Osteoblast (primary cell): ENCODE data around the gene PGC. TPM values are rescaled to one million over a fixed set of nuclear protein-coding genes. Genes with fewer than 3 reads are reported as not detected.

Experiments
- DNase-seq: peaks from one replicate; pipeline ENCODE4 v3.0.0; 2011; ENCODE audit warnings: low spot score, mixed read lengths; ENCODE audit not compliant: insufficient read length; ENCODE audit errors: missing footprints
- H2AFZ ChIP-seq: 2 replicates; pipeline ENCODE4 v1.6.0; 2011; ENCODE audit warnings: mild to moderate bottlenecking, low read length
- H3K27ac ChIP-seq: 2 replicates; pipeline ENCODE4 v1.5.1; 2011; ENCODE audit warnings: mild to moderate bottlenecking, low read depth, low read length, moderate library complexity
- H3K27me3 ChIP-seq: 2 replicates; pipeline ENCODE4 v1.6.0; 2012; ENCODE audit warnings: mild to moderate bottlenecking, control low read depth, inconsistent platforms, low read length, moderate library complexity; ENCODE audit not compliant: insufficient read depth
- H3K36me3 ChIP-seq: 2 replicates; pipeline ENCODE4 v1.5.1; 2011; ENCODE audit warnings: mild to moderate bottlenecking, low read length, control low read depth, moderate library complexity; ENCODE audit not compliant: insufficient read depth
- H3K4me1 ChIP-seq: 2 replicates; pipeline ENCODE4 v1.5.1; 2011; ENCODE audit warnings: mild to moderate bottlenecking, low read length, control low read depth, moderate library complexity; ENCODE audit not compliant: insufficient read depth
- H3K4me2 ChIP-seq: 2 replicates; pipeline ENCODE4 v1.6.0; 2011; ENCODE audit warnings: mild to moderate bottlenecking, low read length; ENCODE audit not compliant: insufficient read depth
- H3K4me3 ChIP-seq: fragments of 200-600 bp; sonication (generic); 3 replicates; pipeline ENCODE4 v1.5.1; 2012; ENCODE audit warnings: mild to moderate bottlenecking, low read length, inconsistent platforms; ENCODE audit not compliant: insufficient read depth
- H3K79me2 ChIP-seq: 2 replicates; pipeline ENCODE4 v1.6.0; 2012; ENCODE audit warnings: mild to moderate bottlenecking, low read length, control low read depth, inconsistent platforms; ENCODE audit not compliant: insufficient read depth
- H3K9me3 ChIP-seq: 2 replicates; pipeline ENCODE4 v1.5.1; 2011; ENCODE audit warnings: low read depth, low read length, control low read depth
- H4K20me1 ChIP-seq: 2 replicates; pipeline ENCODE4 v1.6.0; 2012; ENCODE audit warnings: mild to moderate bottlenecking, low read length, control low read depth; ENCODE audit not compliant: insufficient read depth
- total RNA-seq: library from RNA; depleted of rRNA; stranded (reverse); fragments of >200 nt; gene quantifications from 2 replicates; pipeline ENCODE4 v1.2.3, GENCODE V29; 2012
- TF ChIP-seq, protein P1 (sequence below): IDR thresholded peaks from 2 replicates; pipeline ENCODE4 v1.5.1; 2011; ENCODE audit warnings: mild to moderate bottlenecking, low read depth, low read length, moderate library complexity; ENCODE audit errors: extremely low read depth

PGC gene
- total RNA-seq, 1 donor: not detected

DNA sequence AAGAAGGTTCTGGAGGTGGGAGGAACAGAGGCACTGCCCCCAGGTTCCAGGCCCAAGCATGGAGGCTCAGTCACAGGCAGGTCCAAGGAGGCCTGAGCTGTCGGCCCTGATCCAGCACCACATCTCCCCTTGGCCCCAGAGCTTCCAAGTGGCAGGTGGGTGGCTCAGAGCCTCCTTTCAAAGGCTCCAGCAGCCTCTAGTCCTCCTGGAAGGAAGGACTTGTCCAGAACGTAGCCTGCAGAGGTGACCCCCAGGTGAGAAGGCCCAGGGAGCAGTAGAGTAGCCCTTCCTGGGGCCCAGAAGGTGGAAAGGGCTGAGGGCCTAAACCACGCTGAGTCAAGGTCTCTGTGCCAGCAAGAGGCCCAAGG is 19.5 kb downstream of the PGC start:
- Histone ChIP-seq H3K4me3 (no peak overlapping the region), H3K36me3 (no peaks in the 10 kb centered on the region), H4K20me1 (peaks cover 20% of the 10 kb centered on the region), H3K27ac (no peak overlapping the region), H3K27me3 (no peaks in the 10 kb centered on the region), H3K79me2 (peaks cover 57% of the 10 kb centered on the region), H3K4me2 (no peak overlapping the region), H3K4me1 (peaks cover 35% of the 10 kb centered on the region), H3K9me3 (no peaks in the 10 kb centered on the region), H2AFZ (no peak overlapping the region)
- no peak for DNase-seq
- TF ChIP-seq, protein P1, sequence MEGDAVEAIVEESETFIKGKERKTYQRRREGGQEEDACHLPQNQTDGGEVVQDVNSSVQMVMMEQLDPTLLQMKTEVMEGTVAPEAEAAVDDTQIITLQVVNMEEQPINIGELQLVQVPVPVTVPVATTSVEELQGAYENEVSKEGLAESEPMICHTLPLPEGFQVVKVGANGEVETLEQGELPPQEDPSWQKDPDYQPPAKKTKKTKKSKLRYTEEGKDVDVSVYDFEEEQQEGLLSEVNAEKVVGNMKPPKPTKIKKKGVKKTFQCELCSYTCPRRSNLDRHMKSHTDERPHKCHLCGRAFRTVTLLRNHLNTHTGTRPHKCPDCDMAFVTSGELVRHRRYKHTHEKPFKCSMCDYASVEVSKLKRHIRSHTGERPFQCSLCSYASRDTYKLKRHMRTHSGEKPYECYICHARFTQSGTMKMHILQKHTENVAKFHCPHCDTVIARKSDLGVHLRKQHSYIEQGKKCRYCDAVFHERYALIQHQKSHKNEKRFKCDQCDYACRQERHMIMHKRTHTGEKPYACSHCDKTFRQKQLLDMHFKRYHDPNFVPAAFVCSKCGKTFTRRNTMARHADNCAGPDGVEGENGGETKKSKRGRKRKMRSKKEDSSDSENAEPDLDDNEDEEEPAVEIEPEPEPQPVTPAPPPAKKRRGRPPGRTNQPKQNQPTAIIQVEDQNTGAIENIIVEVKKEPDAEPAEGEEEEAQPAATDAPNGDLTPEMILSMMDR: no peak

DNA sequence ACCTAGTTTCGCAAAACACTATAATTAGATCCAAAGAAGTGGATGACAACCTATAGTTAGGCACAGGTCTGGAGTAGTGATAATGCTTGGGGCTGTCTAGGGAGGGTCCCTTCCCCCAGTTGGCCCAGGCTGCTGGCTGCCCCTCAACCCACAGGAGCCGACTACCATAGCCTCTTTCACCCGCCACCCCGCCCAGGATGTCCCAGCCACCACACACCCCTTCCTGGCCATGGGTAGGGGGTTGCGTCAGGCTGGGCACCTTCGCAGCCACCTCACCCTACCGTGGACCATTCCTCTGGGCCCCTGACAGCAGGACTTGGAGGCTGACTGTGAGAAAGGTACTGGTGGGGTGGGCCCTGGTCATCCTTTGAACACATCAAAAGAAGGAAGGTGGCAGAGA is 20.3 kb downstream of the PGC start:
- Histone ChIP-seq H3K36me3 (no peaks in the 10 kb centered on the region), H4K20me1 (peaks cover 17% of the 10 kb centered on the region), H3K9me3 (no peaks in the 10 kb centered on the region), H3K4me3 (no peak overlapping the region), H3K4me2 (no peak overlapping the region), H2AFZ (no peak overlapping the region), H3K4me1 (peaks cover 32% of the 10 kb centered on the region), H3K27ac (no peak overlapping the region), H3K79me2 (peaks cover 53% of the 10 kb centered on the region), H3K27me3 (no peaks in the 10 kb centered on the region)
- no peak for DNase-seq
- TF ChIP-seq, protein P1: no peak

DNA sequence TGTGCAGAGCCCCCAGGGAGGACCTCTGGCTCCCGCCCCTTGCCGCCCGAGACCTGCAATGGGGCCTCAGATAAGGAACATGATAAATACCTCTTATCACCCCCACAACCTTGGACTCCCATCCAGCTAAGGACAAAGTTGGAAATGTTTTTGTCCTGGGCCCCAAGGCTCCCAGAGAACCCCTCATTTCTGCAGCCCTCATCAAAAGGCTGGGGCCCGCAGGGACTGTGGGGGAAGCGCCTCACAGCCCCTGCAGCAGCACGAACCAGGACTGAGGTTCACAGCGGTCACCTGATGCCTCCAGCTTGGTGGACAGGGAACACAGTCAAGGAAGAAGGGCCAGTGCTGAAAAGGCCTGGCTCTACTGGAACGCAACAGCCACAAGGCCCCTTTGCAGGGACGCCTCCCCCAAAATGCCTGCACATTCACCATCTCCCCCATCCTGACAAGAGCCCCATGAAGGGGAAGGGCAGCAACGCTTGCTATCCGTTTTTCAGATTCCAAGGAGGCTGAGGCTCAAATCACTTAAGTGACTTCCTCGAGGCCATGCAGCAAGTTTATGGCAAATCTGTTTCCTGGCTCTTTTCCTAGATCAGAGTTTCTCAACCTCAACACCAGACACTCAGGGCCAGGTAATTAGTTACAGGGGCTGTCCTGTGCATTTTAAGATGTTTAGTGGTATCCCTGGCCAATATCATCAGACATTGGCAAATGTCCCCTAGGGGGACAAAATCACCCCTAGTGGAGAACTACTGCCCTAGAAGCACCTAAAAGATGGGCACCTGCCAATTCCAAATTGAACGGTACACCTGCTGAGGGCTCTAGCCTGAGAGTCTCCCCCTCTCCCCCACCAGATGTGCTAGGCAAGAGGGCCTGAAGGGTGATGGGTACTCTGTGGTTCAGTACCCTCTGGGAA is 22.4 kb downstream of the PGC start:
- Histone ChIP-seq H3K9me3 (no peaks in the 10 kb centered on the region), H3K36me3 (no peaks in the 10 kb centered on the region), H3K27ac (no peak overlapping the region), H3K4me1 (peaks cover 21% of the 10 kb centered on the region), H3K27me3 (no peaks in the 10 kb centered on the region), H3K4me2 (no peak overlapping the region), H4K20me1 (peaks cover 9% of the 10 kb centered on the region), H3K79me2 (peaks cover 53% of the 10 kb centered on the region), H3K4me3 (no peak overlapping the region), H2AFZ (no peak overlapping the region)
- no peak for DNase-seq
- TF ChIP-seq, protein P1: no peak

DNA sequence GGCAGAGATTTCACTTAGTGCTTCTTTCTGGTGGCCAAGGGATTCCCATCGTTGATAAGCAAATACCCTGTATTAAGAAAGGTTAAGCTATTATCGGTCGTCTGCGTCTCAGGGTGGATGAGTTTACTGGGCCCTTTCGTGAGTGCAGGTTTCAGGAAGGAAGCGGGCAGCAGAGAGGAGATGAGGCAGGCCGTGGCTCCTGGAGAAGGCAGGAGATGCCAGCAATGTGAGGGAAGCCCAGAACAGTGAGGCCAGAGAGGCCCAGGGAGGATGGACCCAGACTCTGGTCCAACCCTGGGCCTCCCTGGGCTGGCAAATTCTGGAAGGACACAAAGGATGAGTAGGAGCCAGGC is 23.0 kb downstream of the PGC start:
- Histone ChIP-seq H3K36me3 (no peaks in the 10 kb centered on the region), H3K4me3 (no peak overlapping the region), H3K4me2 (no peak overlapping the region), H2AFZ (no peak overlapping the region), H3K79me2 (peaks cover 47% of the 10 kb centered on the region), H4K20me1 (peaks cover 9% of the 10 kb centered on the region), H3K27me3 (no peaks in the 10 kb centered on the region), H3K4me1 (peaks cover 21% of the 10 kb centered on the region), H3K27ac (no peak overlapping the region), H3K9me3 (no peaks in the 10 kb centered on the region)
- no peak for DNase-seq
- TF ChIP-seq, protein P1: no peak
